ENCODE data around the gene KDM6A.
A peak's percentile ranks its signal among the peaks of the same experiment; 100 is the strongest.
"Not testable (repeated sequence)": the region's sequence is repeated elsewhere in the genome, so short reads cannot be mapped to it uniquely, and the experiment has no call there.

KDM6A gene

GRCh38 chrX:44890247-44890646 lies 17.3 kb downstream of the KDM6A start:
- DNase-seq = no peak

- DNase-seq = not testable (repeated sequence)
Measured at GRCh38 chrX:44890687-44891086, 17.7 kb downstream of the KDM6A start.

- DNase-seq = no peak
Measured at GRCh38 chrX:44891642-44892041, 18.7 kb downstream of the KDM6A start.

GRCh38 chrX:44896876-44897186 lies 23.8 kb downstream of the KDM6A start:
- no peak for DNase-seq

GRCh38 chrX:44897539-44897938 lies 24.6 kb downstream of the KDM6A start:
- DNase-seq = no peak

- peak; percentile 30 for DNase-seq
Measured at GRCh38 chrX:44898411-44899221, 25.6 kb downstream of the KDM6A start.

GRCh38 chrX:44899946-44900345 lies 27.0 kb downstream of the KDM6A start:
- no peak for DNase-seq

- no peak for DNase-seq
Measured at GRCh38 chrX:44903107-44903506, 30.1 kb downstream of the KDM6A start.

- no peak for DNase-seq
Measured at GRCh38 chrX:44903830-44904530, 31.0 kb downstream of the KDM6A start.

GRCh38 chrX:44904542-44905115 lies 31.6 kb downstream of the KDM6A start:
- no peak for DNase-seq

GRCh38 chrX:44906041-44906440 lies 33.1 kb downstream of the KDM6A start:
- DNase-seq = no peak

- DNase-seq = no peak
Measured at GRCh38 chrX:44906542-44906941, 33.6 kb downstream of the KDM6A start.

- DNase-seq = no peak
Measured at GRCh38 chrX:44908153-44908552, 35.2 kb downstream of the KDM6A start.

- no peak for DNase-seq
Measured at GRCh38 chrX:44908827-44909226, 35.8 kb downstream of the KDM6A start.

- not testable (repeated sequence) for DNase-seq
Measured at GRCh38 chrX:44910508-44910907, 37.5 kb downstream of the KDM6A start.

GRCh38 chrX:44911074-44911600 lies 38.1 kb downstream of the KDM6A start:
- not testable (repeated sequence) for DNase-seq

- DNase-seq = no peak
Measured at GRCh38 chrX:44913656-44914531, 40.9 kb downstream of the KDM6A start.

GRCh38 chrX:44914532-44915198 lies 41.7 kb downstream of the KDM6A start:
- DNase-seq = no peak

- DNase-seq = no peak
Measured at GRCh38 chrX:44915361-44915868, 42.4 kb downstream of the KDM6A start.

- DNase-seq = no peak
Measured at GRCh38 chrX:44918722-44919121, 45.7 kb downstream of the KDM6A start.

- no peak for DNase-seq
Measured at GRCh38 chrX:44922980-44923379, 50.0 kb downstream of the KDM6A start.

- no peak for DNase-seq
Measured at GRCh38 chrX:44927398-44927797, 54.4 kb downstream of the KDM6A start.
